Stimulated activated CD4-positive, alpha-beta T cell treated with anti-CD3 and anti-CD28 coated beads, Interleukin-15, amount 100 ng/mL, for 1 hour (primary cell): Measurements from ENCODE around the gene ZBTB43.
A peak's percentile ranks its signal among the peaks of the same experiment; 100 is the strongest.

Source experiments
- DNase-seq, 2 donors: peaks; one replicate each; pipeline ENCODE4 v3.0.0-alpha.2; 2020; ENCODE audit warnings: low read depth in 1 of 2, low spot score in 1 of 2

Gene ZBTB43

GRCh38 chr9:126854734-126855133, 49.9 kb downstream of the ZBTB43 start:
- DNase-seq: no peak

DNA sequence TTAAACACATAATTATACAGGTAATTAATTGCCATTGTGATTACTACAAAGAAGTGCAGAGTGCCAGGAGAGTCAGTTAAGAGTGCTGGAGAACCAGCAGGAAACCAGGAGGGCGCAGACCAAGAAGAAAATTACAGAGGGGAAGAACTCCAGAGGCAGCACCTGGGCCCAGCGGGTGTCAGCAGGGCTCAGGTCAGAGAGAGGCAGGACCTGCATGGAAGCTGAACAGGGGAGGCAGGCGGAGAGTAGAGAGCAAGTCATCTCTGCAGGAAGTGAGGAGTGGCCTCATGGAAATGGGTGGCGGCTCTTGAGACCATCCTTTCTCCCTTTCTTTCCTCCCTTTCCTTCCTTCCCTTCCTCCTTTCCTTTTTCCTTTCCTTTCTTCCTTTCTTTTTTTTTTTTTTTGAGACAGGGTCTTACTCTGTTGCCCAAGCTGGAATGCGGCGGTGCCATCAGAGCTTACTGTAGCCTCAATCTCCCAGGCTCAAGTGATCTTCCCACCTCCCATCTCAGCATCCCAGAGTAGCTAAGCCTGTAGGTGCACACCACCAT, 51.6 kb downstream of the ZBTB43 start:
- DNase-seq: no peak

DNA sequence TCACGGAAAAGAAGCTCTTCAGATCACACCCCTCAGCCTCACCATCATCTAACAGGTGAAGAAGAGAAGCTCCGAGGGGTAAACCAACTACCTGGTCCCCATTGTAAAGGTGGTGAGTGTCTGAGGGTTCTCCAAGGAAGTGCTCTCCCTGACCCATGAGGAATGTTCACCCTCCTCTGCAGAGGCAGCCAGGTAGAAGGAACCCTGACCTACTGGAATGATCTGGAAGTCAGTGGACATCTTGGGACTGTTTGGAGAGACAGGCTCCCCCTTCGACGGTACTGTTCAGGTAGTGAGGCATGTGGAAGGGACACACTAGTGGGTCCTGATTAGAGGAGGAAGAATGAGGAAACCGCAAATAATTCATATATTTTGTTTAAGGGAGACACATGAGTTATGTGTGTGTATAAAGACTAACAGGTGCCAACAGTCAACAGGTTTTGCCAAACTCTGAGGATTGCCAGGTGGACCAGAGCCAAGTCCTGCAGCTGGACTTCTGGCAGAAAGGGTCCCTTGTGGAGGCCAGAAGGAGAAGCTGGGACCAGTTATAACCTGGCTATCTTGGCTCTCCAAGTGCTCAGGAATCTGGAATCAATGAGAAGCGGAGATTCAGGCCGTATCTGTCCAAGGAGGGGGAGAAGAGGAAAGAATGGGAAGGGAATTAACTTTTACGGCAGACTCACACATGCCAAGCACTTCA, 52.6 kb downstream of the ZBTB43 start:
- no peak for DNase-seq

GRCh38 chr9:126859111-126859510, 54.3 kb downstream of the ZBTB43 start:
- DNase-seq: no peak

DNA sequence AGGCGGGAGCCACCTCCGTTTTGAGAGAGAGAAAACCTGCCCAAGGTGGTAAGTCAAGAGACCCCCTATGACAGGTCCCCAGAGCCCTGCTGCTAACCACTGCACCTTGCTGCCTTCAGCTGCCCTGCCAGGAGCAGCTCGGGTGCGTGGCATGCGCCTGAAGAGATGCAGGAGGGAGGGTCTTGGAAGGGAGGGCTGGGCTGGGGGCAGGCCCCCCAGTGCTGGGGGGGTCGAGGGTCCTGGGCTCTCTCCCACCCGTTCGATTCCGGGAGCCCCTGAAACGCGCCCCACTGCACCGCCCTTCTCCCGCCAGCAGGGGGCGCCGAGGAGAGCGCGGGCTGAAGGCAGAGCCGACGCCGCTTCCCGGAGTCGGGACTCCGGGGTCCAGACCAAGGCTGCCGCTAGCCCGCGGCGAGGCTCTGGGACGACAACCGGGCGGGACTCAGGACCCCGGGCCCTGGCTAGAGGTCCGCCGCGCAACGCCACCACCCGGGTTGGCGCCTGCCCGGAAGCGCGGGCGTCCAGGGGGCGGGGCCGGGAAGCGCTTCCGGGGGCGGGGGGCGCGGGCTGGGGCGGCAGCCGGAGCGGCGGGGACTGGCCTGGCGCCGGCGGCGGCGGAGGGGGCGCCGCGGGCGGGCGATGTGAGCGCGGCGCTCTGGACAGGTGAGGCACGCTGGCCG, 55.4 kb downstream of the ZBTB43 start, which contains the start of gene ZBTB34:
ZBTB34 (plus strand) TSS at position 563 of the 680 bp plus-strand sequence. CDS start 18,761 bp downstream, outside the sequence.
- peak; percentile 61 to 71 for DNase-seq

DNA sequence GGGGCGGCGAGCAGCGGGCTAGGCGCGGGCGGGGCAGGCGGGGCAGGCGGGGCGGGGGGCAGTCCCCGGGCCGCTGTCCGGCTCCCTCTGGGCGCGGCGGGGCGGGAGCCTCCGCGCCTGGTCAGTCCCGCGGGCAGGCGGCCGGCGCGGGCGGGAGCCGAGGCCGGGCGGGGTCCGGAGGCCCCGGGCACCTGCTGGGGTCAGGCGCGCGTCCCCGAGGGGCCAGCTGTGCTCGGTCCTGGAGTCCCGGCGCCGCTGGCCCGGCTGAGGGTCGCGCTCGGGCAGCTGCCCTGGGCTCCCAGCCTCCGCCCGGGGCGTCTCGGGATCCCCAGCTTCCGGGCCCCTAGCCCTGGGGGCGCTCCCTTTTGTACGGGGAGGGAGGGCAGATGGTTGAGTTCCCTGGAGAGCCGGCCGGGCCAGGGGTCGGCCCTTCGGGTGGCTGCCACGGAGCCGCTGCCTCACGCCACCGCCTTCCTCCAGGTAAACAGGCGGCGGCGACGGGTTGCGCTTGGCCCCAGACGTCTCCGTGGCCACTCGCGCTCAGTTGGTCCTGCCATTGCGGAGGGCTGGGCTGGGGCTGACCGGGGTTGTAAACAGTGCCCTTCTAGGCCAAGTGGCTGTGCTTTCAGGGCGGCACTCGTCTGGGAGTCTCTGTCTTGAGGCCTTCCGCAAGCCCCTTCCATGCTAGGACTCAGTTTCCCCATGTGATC, 56.1 kb downstream of the ZBTB43 start:
- peak in 1 of 2 donors; percentile 1 for DNase-seq

GRCh38 chr9:126861707-126862103, 56.9 kb downstream of the ZBTB43 start:
- DNase-seq: no peak

DNA sequence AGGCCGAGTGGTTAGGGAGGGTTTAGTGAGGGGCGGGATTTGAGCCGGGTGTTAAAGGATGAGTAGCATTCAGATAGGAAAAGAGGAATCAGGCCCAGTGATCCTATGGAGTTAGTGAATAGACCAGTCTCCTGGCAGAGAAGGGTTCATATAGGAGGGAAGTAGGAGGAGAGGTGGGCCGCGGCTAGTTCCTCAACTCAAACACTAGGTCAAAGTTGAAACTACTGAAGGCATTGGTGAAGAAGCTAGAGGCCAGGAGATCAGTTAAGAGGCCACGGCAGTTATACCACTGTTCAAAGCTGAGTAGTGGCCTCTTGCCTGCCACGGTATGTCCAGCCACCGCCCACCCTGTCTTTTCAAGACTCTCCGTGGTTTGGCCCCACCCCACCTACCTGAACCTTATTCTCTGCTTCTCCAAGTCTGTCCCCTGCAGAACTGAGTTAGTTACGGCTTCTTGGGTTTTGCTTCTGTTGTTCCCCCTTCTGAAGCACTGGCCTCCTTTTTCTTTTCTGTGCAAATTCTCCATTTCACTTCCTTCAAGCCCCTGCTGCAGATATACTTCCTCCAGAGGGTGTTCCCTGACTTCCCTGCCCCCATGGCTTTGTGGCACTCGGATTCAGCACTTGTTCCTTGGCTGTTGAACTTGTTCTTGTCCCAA, 57.4 kb downstream of the ZBTB43 start:
- DNase-seq: no peak

DNA sequence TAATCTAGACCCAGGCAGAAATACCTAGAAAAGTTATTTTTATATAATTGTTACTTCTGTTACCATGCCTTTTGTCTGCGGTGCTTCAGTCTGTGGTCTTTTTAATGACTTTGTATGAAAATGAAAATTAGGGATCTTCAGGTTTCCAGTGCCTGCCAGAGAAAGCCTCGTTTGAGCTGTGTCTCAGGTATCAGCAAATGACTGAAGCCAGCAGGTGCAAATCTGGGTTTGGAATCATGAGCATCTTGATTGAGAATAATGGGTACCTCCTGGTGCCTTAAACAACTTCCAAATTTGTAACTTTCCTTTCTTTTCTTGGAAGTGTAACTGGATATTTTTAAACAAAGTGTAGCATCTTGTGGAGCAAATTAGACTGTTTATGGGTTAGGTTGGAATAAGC, 59.9 kb downstream of the ZBTB43 start:
- no peak for DNase-seq

DNA sequence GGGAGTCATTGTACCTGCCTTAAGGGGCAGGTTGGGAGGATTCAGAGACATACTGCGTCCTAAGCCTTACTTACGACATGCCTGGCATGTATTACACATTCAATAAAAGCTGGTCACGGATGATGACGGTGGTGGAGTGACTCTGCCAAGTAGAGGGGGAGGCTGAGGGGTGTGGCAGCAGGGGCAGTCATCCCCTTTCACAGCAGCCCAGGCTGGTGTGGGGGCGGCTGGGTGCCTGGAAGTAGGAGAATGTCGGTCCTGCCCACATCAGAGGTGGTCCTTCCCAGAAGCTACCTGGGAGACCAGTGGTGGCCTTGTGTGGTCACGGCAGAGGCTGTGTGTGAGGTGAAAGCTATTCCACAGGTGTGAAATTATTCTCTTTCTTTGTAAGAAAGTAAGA, 64.5 kb downstream of the ZBTB43 start:
- DNase-seq: no peak

GRCh38 chr9:126872516-126872915, 67.7 kb downstream of the ZBTB43 start:
- no peak for DNase-seq

GRCh38 chr9:126874546-126875314, 69.9 kb downstream of the ZBTB43 start:
- DNase-seq: no peak

DNA sequence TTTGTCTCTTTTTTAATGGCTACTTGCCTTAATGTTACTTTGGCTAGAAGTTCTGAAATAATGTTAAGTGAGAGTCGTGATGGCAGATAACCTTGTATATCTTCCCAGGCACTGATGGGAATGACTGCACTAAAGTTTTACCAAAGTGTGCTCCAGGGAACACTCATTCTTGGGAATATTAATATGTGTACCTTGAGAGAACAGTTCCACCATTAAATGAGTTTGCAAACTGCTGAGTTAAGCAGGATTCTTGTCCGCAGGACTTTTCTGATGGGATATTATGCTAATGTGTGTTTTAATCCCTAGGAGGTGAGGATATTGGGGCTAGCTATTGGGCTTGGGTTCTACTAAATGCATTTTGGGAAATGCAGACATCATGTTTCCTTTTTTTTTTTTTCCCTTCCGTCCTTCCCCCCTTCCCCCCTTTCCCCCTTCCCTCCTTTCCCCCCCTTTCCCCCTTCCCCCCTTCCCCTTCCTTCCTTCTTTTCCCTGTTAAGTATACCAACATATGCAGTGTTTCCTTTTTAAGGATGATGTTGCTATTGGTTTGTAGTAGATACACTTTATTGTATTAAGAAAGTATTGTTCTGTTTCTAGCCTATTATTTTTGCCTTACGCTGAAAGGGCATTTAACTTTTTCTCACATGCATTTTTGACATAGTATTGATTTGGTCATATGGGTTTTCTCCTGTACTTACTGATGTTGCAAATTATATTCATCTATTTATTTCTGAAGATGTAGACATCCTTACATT, 71.1 kb downstream of the ZBTB43 start:
- DNase-seq: no peak

DNA sequence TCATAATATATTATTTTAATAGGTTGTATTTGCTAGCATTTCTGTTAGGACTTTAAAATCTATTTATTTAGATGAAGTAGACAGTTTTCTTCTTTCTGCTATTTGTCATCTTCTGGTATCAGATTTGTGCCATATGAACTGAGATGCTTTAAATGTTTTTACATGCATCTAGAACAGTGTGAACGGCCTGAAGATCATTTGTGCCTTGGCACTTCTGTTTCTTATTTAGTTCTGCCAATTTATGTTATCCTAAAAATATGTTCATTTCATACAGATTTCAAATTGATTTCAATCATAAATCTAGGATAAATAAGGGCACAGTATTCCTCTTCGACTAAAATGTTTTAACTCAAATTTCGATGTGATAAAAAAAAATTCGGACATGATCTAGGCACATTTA, 71.7 kb downstream of the ZBTB43 start:
- DNase-seq: no peak

- DNase-seq: no peak
Observed at GRCh38 chr9:126877418-126877817, 72.6 kb downstream of the ZBTB43 start.

DNA sequence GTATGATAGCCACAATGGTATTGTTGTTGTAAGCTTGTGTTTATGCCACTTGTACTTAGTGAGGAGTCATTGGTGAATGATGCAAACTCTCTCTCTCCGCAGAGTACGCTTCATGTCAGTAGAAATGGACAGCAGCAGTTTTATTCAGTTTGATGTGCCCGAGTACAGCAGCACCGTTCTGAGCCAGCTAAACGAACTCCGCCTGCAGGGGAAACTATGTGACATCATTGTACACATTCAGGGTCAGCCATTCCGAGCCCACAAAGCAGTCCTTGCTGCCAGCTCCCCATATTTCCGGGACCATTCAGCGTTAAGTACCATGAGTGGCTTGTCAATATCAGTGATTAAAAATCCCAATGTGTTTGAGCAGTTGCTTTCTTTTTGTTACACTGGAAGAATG, 74.4 kb downstream of the ZBTB43 start:
- DNase-seq: no peak

- DNase-seq: no peak
Observed at GRCh38 chr9:126880226-126880946, 75.5 kb downstream of the ZBTB43 start.

- DNase-seq: no peak
Observed at GRCh38 chr9:126880947-126881332, 76.1 kb downstream of the ZBTB43 start.

GRCh38 chr9:126882746-126883145, 77.9 kb downstream of the ZBTB43 start:
- no peak for DNase-seq
